Tibial artery (tissue), 4 donors: ENCODE measurements around the gene CYP27B1.

Source experiments
- DNase-seq, 2 donors: peaks; one replicate each; pipeline ENCODE4 v3.0.0-alpha.2; 2019
- H3K27ac ChIP-seq, 2 donors: fragments of 200-600 bp; sonication (generic) in 1 of 2; 1 replicate in 1 of 2; 2 replicates in 1 of 2; pipeline ENCODE4 v1.5.1; 2018 to 2019; ENCODE audit warnings: mild to moderate bottlenecking in 1 of 2
- H3K27me3 ChIP-seq, 2 donors: fragments of 200-600 bp; sonication (generic) in 1 of 2; one replicate each; pipeline versions ENCODE4 v1.5.1 to v1.6.0; 2016 to 2019
- H3K36me3 ChIP-seq, 3 donors: fragments of 200-600 bp; sonication (generic) in 2 of 3; one replicate each; pipeline ENCODE4 v1.5.1; 2016 to 2019; ENCODE audit warnings: mild to moderate bottlenecking in 2 of 3
- H3K4me1 ChIP-seq, 4 donors: fragments of 200-600 bp; sonication (generic) in 2 of 4; 1 replicate in 3 of 4; 2 replicates in 1 of 4; pipeline ENCODE4 v1.5.1; 2016 to 2019
- H3K4me3 ChIP-seq, 2 donors: fragments of 200-600 bp; sonication (generic) in 1 of 2; 1 replicate in 1 of 2; 2 replicates in 1 of 2; pipeline ENCODE4 v1.5.1; 2018 to 2019; ENCODE audit warnings: mild to moderate bottlenecking in 2 of 2
- H3K9me3 ChIP-seq, 3 donors: fragments of 200-600 bp; sonication (generic) in 1 of 3; one replicate each; pipeline ENCODE4 v1.5.1; 2016 to 2019
- CTCF ChIP-seq, 2 experiments: fragments of 200-600 bp in 1 of 2; fragments of 450-650 bp in 1 of 2; IDR thresholded peaks; one replicate each; pipeline ENCODE4 v1.5.1; 2017 to 2019; ENCODE audit warnings: antibody characterized with exemption in 2 of 2, mild to moderate bottlenecking in 1 of 2, moderate library complexity in 1 of 2
- intact Hi-C: fragments of 100-400 bp; cut with DNase I; formaldehyde crosslinking; loops from one replicate; pipeline ENCODE4 v1.15.0; 2023; ENCODE audit warnings: low total_unique reads

The CYP27B1 gene

GRCh38 chr12:57726884-57727757, 39.8 kb downstream of the CYP27B1 start:
- Histone ChIP-seq H3K4me1 (peaks cover 0 to 19% (median 15%) of the 10 kb centered on the region in 4 donors), H3K36me3 (peaks cover 0 to 1% (median 0%) of the 10 kb centered on the region in 3 donors), H3K27ac (peak overlapping the region; percentile 65 to 73), H3K9me3 (no peaks in the 10 kb centered on the region), H3K4me3 (peak overlapping the region; percentile 62 to 86), H3K27me3 (peaks cover 0 to 33% of the 10 kb centered on the region in 2 donors)
- DNase-seq: no peak
- peak; percentile 31 to 34 for TF ChIP-seq CTCF (IDR thresholded peaks at IDR 0.05)
- intact Hi-C loops: loop anchor here (10.0 kb wide), 1 partner anchor 178 kb away; no protein-coding TSS in a partner anchor

GRCh38 chr12:57726151-57726883, 40.6 kb downstream of the CYP27B1 start:
- peak overlapping the region; percentile 65 to 73 for H3K27ac ChIP-seq
- peaks cover 0 to 19% (median 15%) of the 10 kb centered on the region in 4 donors for H3K4me1 ChIP-seq

GRCh38 chr12:57725851-57726150, 41.1 kb downstream of the CYP27B1 start:
- intact Hi-C loops: loop anchor here (10.0 kb wide), 1 partner anchor 179 kb away; no protein-coding TSS in a partner anchor
- DNase-seq: no peak

More at GRCh38 chr12:57726151-57726883, 40.6 kb downstream of the CYP27B1 start:
- Histone ChIP-seq H3K9me3 (no peaks in the 10 kb centered on the region), H3K4me3 (peak overlapping the region; percentile 62 to 86), H3K27me3 (peaks cover 0 to 28% of the 10 kb centered on the region in 2 donors), H3K36me3 (peaks cover 0 to 9% (median 4%) of the 10 kb centered on the region in 3 donors)
- intact Hi-C loops: loop anchor here (10.0 kb wide), 1 partner anchor 178 kb away; no protein-coding TSS in a partner anchor
- peak; percentile 68 to 86 for DNase-seq
- TF ChIP-seq CTCF (IDR thresholded peaks at IDR 0.05): peak; percentile 65 to 73

GRCh38 chr12:57724936-57725740, 41.7 kb downstream of the CYP27B1 start:
- H3K36me3 ChIP-seq: peaks cover 7 to 21% (median 16%) of the 10 kb centered on the region in 3 donors

More at GRCh38 chr12:57725851-57726150, 41.1 kb downstream of the CYP27B1 start:
- H3K27ac ChIP-seq: peak overlapping the region in 1 of 2 donors; percentile 65
- H3K36me3 ChIP-seq: peaks cover under 1 to 15% (median 9%) of the 10 kb centered on the region in 3 donors
- H3K27me3 ChIP-seq: peaks cover 0 to 28% of the 10 kb centered on the region in 2 donors
- H3K4me1 ChIP-seq: peaks cover 0 to 19% (median 15%) of the 10 kb centered on the region in 4 donors
- TF ChIP-seq CTCF (IDR thresholded peaks at IDR 0.05): no peak
- H3K4me3 ChIP-seq: peak overlapping the region; percentile 62 to 86
- no peaks in the 10 kb centered on the region for H3K9me3 ChIP-seq

More at GRCh38 chr12:57724936-57725740, 41.7 kb downstream of the CYP27B1 start:
- no peak for TF ChIP-seq CTCF (IDR thresholded peaks at IDR 0.05)
- H3K27ac ChIP-seq: no peak overlapping the region
- H3K27me3 ChIP-seq: peaks cover 0 to 28% of the 10 kb centered on the region in 2 donors
- DNase-seq: no peak
- peaks cover 0 to 19% (median 15%) of the 10 kb centered on the region in 4 donors for H3K4me1 ChIP-seq
- H3K9me3 ChIP-seq: no peaks in the 10 kb centered on the region
- no peak overlapping the region for H3K4me3 ChIP-seq
- intact Hi-C loops: loop anchor here (10.0 kb wide), 1 partner anchor 180 kb away; no protein-coding TSS in a partner anchor
